Ishikawa (cell line): ENCODE measurements around the gene OVOL1.

Source experiments
- CEBPB ChIP-seq: IDR thresholded peaks from 2 replicates; pipeline ENCODE4 v1.6.1; 2012
- CREB1 ChIP-seq: IDR thresholded peaks from 2 replicates; pipeline ENCODE4 v1.6.1; 2012; ENCODE audit warnings: low read depth
- EGR1 ChIP-seq: IDR thresholded peaks from 2 replicates; pipeline ENCODE4 v1.6.1; 2012
- EP300 ChIP-seq: IDR thresholded peaks from 2 replicates; pipeline ENCODE4 v1.6.1; 2012; ENCODE audit warnings: borderline replicate concordance
- FOXM1 ChIP-seq: IDR thresholded peaks from 2 replicates; pipeline ENCODE4 v1.6.1; 2012; ENCODE audit warnings: low read depth, borderline replicate concordance
- MAX ChIP-seq: IDR thresholded peaks from 2 replicates; pipeline ENCODE4 v1.6.1; 2012
- NFIC ChIP-seq: IDR thresholded peaks from 2 replicates; pipeline ENCODE4 v1.6.1; 2012
- RAD21 ChIP-seq: IDR thresholded peaks from 2 replicates; pipeline ENCODE4 v1.6.1; 2012; ENCODE audit warnings: low read depth
- TAF1 ChIP-seq: IDR thresholded peaks from 2 replicates; pipeline ENCODE4 v1.6.1; 2012; ENCODE audit warnings: low read depth, mild to moderate bottlenecking
- TCF12 ChIP-seq: IDR thresholded peaks from 2 replicates; pipeline ENCODE4 v1.6.1; 2012; ENCODE audit warnings: low read depth
- TEAD4 ChIP-seq: IDR thresholded peaks from 2 replicates; pipeline ENCODE4 v1.6.1; 2012
- YY1 ChIP-seq: IDR thresholded peaks from 2 replicates; pipeline ENCODE4 v1.6.1; 2012; ENCODE audit warnings: low read depth
- ZBTB7A ChIP-seq: IDR thresholded peaks from 2 replicates; pipeline ENCODE4 v1.6.1; 2012; ENCODE audit warnings: low read depth
- TF ChIP-seq, protein P1 (sequence below): IDR thresholded peaks from 2 replicates; pipeline ENCODE4 v1.6.1; 2012
- TF ChIP-seq, protein P2 (sequence below): IDR thresholded peaks from 2 replicates; pipeline ENCODE4 v1.6.1; 2012; ENCODE audit warnings: low read depth, mild to moderate bottlenecking

OVOL1 gene

GRCh38 chr11:65811764-65812475 is 25.1 kb downstream of the OVOL1 start:
- TF ChIP-seq EP300: no peak
- TF ChIP-seq CEBPB: no peak
- TF ChIP-seq, protein P1, sequence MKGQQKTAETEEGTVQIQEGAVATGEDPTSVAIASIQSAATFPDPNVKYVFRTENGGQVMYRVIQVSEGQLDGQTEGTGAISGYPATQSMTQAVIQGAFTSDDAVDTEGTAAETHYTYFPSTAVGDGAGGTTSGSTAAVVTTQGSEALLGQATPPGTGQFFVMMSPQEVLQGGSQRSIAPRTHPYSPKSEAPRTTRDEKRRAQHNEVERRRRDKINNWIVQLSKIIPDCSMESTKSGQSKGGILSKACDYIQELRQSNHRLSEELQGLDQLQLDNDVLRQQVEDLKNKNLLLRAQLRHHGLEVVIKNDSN: no peak

DNA sequence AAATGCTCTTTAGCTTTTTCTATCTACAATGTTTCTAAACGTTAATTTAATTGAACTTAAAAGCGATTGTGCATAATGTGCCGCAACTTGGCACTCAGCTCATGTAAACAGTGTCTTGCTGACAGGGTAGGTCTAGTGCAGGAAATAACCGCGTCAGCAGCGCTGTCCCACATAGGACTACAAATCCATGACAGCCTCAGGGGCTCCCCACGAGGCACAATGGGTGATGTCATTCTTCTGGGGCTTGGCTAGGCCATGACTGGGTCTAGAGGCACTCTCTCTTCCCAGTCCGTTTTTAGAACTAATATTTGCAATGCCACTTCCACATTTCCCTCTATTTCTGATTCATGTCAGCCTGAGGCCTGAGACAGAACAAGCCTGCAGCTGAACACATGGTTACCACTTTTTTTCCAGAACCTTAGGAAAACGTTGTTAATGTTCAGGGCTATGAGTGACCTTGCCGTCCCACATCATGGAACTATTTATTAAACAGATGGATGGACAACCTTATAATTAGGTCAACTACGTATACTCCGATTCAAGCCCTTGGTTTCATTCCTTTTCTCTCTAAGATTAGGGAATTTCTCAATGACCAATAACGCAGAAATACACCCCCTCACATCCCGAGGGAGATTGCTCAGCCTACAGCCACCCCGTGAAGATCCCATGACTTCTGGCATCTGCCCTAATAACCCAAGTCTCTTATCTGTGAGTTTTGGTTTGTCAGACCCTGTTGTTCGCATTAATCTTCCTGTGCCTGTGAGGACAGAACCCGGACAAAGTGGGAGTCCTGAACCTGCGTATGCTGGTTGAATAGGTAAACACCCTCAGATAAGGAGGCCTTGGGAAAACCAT is 27.5 kb downstream of the OVOL1 start:
- TF ChIP-seq YY1 (no peak), TCF12 (no peak), CEBPB (no peak), EGR1 (no peak), ZBTB7A (no peak), EP300 (no peak), MAX (no peak), TEAD4 (no peak), RAD21 (no peak), FOXM1 (no peak), CREB1 (no peak), NFIC (no peak), TAF1 (no peak)
- TF ChIP-seq, protein P2, sequence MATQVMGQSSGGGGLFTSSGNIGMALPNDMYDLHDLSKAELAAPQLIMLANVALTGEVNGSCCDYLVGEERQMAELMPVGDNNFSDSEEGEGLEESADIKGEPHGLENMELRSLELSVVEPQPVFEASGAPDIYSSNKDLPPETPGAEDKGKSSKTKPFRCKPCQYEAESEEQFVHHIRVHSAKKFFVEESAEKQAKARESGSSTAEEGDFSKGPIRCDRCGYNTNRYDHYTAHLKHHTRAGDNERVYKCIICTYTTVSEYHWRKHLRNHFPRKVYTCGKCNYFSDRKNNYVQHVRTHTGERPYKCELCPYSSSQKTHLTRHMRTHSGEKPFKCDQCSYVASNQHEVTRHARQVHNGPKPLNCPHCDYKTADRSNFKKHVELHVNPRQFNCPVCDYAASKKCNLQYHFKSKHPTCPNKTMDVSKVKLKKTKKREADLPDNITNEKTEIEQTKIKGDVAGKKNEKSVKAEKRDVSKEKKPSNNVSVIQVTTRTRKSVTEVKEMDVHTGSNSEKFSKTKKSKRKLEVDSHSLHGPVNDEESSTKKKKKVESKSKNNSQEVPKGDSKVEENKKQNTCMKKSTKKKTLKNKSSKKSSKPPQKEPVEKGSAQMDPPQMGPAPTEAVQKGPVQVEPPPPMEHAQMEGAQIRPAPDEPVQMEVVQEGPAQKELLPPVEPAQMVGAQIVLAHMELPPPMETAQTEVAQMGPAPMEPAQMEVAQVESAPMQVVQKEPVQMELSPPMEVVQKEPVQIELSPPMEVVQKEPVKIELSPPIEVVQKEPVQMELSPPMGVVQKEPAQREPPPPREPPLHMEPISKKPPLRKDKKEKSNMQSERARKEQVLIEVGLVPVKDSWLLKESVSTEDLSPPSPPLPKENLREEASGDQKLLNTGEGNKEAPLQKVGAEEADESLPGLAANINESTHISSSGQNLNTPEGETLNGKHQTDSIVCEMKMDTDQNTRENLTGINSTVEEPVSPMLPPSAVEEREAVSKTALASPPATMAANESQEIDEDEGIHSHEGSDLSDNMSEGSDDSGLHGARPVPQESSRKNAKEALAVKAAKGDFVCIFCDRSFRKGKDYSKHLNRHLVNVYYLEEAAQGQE: no peak
- TF ChIP-seq, protein P1: no peak

- no peak for TF ChIP-seq CEBPB
- TF ChIP-seq MAX: no peak
- no peak for TF ChIP-seq EGR1
- TF ChIP-seq FOXM1: no peak
- TF ChIP-seq EP300: no peak
- no peak for TF ChIP-seq TEAD4
- TF ChIP-seq NFIC: no peak
- no peak for TF ChIP-seq RAD21
- no peak for TF ChIP-seq TAF1
- TF ChIP-seq, protein P1: no peak
- TF ChIP-seq YY1: no peak
- TF ChIP-seq, protein P2: no peak
- no peak for TF ChIP-seq TCF12
- no peak for TF ChIP-seq CREB1
- no peak for TF ChIP-seq ZBTB7A
These were observed 28.2 kb downstream of the OVOL1 start for GRCh38 chr11:65814986-65815565.

- TF ChIP-seq TCF12: no peak
- no peak for TF ChIP-seq ZBTB7A
These were observed 29.8 kb downstream of the OVOL1 start for GRCh38 chr11:65816696-65817095.

DNA sequence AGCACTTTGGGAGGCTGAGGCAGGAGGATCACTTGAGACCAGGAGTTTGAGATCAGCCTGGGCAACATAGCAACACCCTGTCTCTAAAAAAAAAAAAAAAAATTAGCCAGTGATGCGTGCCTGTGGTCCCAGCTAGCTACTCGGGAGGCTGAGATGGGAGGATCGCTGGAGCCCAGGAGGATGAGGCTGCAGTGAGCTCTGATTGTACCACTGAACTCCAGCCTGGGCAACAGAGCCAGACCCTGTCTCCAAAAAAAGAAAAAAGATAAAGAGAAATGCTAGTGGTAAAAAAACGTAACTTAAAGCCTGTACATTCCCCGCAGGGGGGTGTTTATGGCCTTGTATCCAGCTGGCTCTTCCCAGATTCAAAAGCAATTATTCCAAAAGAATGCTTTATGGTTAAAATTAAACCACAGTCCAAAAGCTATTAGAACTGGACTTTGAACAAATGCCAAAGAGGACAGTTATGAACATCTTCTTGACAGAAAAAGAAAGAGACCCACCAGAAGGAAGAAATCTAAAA is 30.5 kb downstream of the OVOL1 start:
- no peak for TF ChIP-seq CEBPB
- TF ChIP-seq RAD21: no peak
- TF ChIP-seq, protein P1: no peak
- no peak for TF ChIP-seq TEAD4
- TF ChIP-seq EGR1: no peak
- TF ChIP-seq CREB1: no peak
- no peak for TF ChIP-seq FOXM1
- TF ChIP-seq YY1: no peak
- TF ChIP-seq ZBTB7A: no peak
- TF ChIP-seq, protein P2: no peak
- no peak for TF ChIP-seq NFIC
- TF ChIP-seq TAF1: no peak
- no peak for TF ChIP-seq TCF12
- no peak for TF ChIP-seq MAX
- no peak for TF ChIP-seq EP300
